ENCODE data around the gene TEX22.

The TEX22 gene

DNA sequence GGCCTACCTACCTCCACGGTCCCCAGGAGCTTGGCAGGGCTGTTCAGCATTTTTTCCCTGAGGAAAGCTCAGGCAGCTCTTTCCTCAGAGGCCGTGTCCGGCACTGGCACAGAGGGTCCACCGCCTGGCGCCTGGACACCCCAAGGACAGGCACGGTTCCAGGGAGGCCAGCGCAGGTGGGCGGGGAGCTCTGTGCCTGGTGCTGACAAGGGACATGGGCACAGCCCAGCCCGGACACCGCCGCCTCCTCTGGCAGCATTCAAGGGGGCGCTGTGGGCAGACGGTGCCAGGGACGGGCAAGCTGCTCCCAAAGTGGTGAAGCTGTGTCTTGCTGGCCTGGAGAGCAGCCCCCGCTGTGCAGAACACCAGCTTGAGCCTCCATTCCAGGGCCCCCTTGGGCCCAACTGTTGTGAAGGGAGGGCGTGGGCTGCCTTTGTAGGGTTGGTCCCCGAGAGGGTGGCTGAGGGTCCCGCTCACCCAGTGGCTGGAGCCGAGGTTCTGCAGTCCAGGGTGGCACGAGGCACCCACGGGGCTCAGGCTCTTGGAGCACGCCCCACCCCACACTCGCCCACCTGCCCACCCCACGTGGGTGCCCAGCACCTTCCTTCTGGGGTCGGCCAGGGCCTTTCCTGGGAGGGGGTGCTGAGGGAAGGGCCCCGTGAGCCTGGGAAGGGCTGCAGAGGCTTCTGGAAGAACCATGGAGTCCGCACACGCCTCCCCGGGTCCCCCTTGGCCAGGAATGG, 29.3 kb upstream of the TEX22 start:
- Histone ChIP-seq H3K36me3 (ENCODE audit: control insufficient read depth in 2 of 2, insufficient read depth in 1 of 2, low read length in 2 of 2) (peaks cover 0 to 13% of the 10 kb centered on the region in 2 experiments; a peak in 1 of 3 replicates), H3K9me3 (ENCODE audit: control insufficient read depth, insufficient read depth, low read depth, low read length) (no peaks in the 10 kb centered on the region), H3K4me3 (ENCODE audit: low read depth, low read length) (no peak overlapping the region), H3K4me1 (ENCODE audit: control insufficient read depth, insufficient read depth, low read length) (peaks cover 6% of the 10 kb centered on the region; the same call in 1 of the 2 replicates), H3K27ac (ENCODE audit: extremely low read depth, low read depth, low read length) (no peak overlapping the region)
- POLR2A ChIA-PET: no interaction called here
- CTCF ChIA-PET: interaction anchor here (1.1 kb wide), 1 partner anchor 121 kb away, joined by 6 read pairs; no protein-coding TSS in a partner anchor
- TF ChIP-seq ZNF19 (tag by site-specific recombination; IDR thresholded peaks at IDR 0.05; ENCODE audit: low read depth): no peak
- no peak for TF ChIP-seq ZNF157 (tag by site-specific recombination; IDR thresholded peaks at IDR 0.05)
- TF ChIP-seq GLI2 (tag by site-specific recombination; IDR thresholded peaks at IDR 0.05; ENCODE audit: borderline replicate concordance, low read depth): no peak
- TF ChIP-seq GLIS1 (tag by site-specific recombination; IDR thresholded peaks at IDR 0.05): no peak
- no peak for TF ChIP-seq ZNF571 (tag by site-specific recombination; IDR thresholded peaks at IDR 0.05)
- no peak for TF ChIP-seq ZNF404 (tag by site-specific recombination; IDR thresholded peaks at IDR 0.05)
- TF ChIP-seq ZNF302 (tag by site-specific recombination; IDR thresholded peaks at IDR 0.05; ENCODE audit: low read depth): no peak
- TF ChIP-seq, protein P1, sequence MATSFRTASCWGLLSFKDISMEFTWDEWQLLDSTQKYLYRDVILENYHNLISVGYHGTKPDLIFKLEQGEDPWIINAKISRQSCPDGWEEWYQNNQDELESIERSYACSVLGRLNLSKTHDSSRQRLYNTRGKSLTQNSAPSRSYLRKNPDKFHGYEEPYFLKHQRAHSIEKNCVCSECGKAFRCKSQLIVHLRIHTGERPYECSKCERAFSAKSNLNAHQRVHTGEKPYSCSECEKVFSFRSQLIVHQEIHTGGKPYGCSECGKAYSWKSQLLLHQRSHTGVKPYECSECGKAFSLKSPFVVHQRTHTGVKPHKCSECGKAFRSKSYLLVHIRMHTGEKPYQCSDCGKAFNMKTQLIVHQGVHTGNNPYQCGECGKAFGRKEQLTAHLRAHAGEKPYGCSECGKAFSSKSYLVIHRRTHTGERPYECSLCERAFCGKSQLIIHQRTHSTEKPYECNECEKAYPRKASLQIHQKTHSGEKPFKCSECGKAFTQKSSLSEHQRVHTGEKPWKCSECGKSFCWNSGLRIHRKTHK (tag by site-specific recombination; IDR thresholded peaks at IDR 0.05): no peak
- no peak for TF ChIP-seq ZNF48 (tag by site-specific recombination; IDR thresholded peaks at IDR 0.05)
- TF ChIP-seq, protein P2, sequence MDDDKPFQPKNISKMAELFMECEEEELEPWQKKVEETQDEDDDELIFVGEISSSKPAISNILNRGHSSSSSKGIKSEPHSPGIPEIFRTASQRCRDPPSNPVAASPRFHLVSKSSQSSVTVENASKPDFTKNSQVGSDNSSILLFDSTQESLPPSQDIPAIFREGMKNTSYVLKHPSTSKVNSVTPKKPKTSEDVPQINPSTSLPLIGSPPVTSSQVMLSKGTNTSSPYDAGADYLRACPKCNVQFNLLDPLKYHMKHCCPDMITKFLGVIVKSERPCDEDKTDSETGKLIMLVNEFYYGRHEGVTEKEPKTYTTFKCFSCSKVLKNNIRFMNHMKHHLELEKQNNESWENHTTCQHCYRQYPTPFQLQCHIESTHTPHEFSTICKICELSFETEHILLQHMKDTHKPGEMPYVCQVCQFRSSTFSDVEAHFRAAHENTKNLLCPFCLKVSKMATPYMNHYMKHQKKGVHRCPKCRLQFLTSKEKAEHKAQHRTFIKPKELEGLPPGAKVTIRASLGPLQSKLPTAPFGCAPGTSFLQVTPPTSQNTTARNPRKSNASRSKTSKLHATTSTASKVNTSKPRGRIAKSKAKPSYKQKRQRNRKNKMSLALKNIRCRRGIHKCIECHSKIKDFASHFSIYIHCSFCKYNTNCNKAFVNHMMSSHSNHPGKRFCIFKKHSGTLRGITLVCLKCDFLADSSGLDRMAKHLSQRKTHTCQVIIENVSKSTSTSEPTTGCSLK (tag by site-specific recombination; IDR thresholded peaks at IDR 0.05): no peak
- TF ChIP-seq, protein P3, sequence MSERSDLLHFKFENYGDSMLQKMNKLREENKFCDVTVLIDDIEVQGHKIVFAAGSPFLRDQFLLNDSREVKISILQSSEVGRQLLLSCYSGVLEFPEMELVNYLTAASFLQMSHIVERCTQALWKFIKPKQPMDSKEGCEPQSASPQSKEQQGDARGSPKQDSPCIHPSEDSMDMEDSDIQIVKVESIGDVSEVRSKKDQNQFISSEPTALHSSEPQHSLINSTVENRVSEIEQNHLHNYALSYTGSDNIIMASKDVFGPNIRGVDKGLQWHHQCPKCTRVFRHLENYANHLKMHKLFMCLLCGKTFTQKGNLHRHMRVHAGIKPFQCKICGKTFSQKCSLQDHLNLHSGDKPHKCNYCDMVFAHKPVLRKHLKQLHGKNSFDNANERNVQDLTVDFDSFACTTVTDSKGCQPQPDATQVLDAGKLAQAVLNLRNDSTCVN (tag by site-specific recombination; optimal IDR thresholded peaks at IDR 0.05): no peak
- TF ChIP-seq GLI4 (tag by site-specific recombination; IDR thresholded peaks at IDR 0.05): no peak
- TF ChIP-seq, protein P4, sequence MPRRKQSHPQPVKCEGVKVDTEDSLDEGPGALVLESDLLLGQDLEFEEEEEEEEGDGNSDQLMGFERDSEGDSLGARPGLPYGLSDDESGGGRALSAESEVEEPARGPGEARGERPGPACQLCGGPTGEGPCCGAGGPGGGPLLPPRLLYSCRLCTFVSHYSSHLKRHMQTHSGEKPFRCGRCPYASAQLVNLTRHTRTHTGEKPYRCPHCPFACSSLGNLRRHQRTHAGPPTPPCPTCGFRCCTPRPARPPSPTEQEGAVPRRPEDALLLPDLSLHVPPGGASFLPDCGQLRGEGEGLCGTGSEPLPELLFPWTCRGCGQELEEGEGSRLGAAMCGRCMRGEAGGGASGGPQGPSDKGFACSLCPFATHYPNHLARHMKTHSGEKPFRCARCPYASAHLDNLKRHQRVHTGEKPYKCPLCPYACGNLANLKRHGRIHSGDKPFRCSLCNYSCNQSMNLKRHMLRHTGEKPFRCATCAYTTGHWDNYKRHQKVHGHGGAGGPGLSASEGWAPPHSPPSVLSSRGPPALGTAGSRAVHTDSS (tag by site-specific recombination; IDR thresholded peaks at IDR 0.05): no peak
- no peak for TF ChIP-seq ZNF24 (tag by site-specific recombination; IDR thresholded peaks at IDR 0.05)
- no peak for TF ChIP-seq SCRT1 (tag by site-specific recombination; IDR thresholded peaks at IDR 0.05; ENCODE audit: borderline replicate concordance)
- no peak for TF ChIP-seq SP7 (tag by site-specific recombination; IDR thresholded peaks at IDR 0.05)
- no peak for TF ChIP-seq ZNF626 (tag by site-specific recombination; IDR thresholded peaks at IDR 0.05)
- no peak for TF ChIP-seq ZNF843 (tag by site-specific recombination; IDR thresholded peaks at IDR 0.05)
- TF ChIP-seq ZNF433 (tag by site-specific recombination; IDR thresholded peaks at IDR 0.05; ENCODE audit: low read depth): no peak
- TF ChIP-seq REPIN1 (tag by site-specific recombination; IDR thresholded peaks at IDR 0.05; ENCODE audit: low read depth): no peak
